Stimulated activated CD8-positive, alpha-beta memory T cell treated with anti-CD3 and anti-CD28 coated beads, Interleukin-7, amount 100 ng/mL, for 24 hours (primary cell): ENCODE data around the gene PLPPR1.

Source experiments
- DNase-seq: peaks from one replicate; pipeline ENCODE4 v3.0.0-alpha.2; 2020; ENCODE audit warnings: low read depth

PLPPR1 gene

GRCh38 chr9:101047848-101048397 is 19.4 kb downstream of the PLPPR1 start:
- DNase-seq, result no peak

GRCh38 chr9:101050650-101051049 is 22.1 kb downstream of the PLPPR1 start:
- DNase-seq, result no peak

GRCh38 chr9:101054657-101055056 is 26.1 kb downstream of the PLPPR1 start:
- DNase-seq, result no peak

- DNase-seq, result no peak
Measured at GRCh38 chr9:101055516-101055915, 27.0 kb downstream of the PLPPR1 start.

- DNase-seq, result no peak
Measured at GRCh38 chr9:101062686-101063085, 34.2 kb downstream of the PLPPR1 start.

GRCh38 chr9:101063192-101063591 is 34.7 kb downstream of the PLPPR1 start:
- no peak for DNase-seq

- no peak for DNase-seq
Measured at GRCh38 chr9:101064206-101064605, 35.7 kb downstream of the PLPPR1 start.

- DNase-seq, result no peak
Measured at GRCh38 chr9:101065930-101066329, 37.4 kb downstream of the PLPPR1 start.

- DNase-seq, result no peak
Measured at GRCh38 chr9:101068696-101069095, 40.2 kb downstream of the PLPPR1 start.

- no peak for DNase-seq
Measured at GRCh38 chr9:101072259-101072658, 43.7 kb downstream of the PLPPR1 start.

- no peak for DNase-seq
Measured at GRCh38 chr9:101073122-101073521, 44.6 kb downstream of the PLPPR1 start.

GRCh38 chr9:101081641-101082040 is 53.1 kb downstream of the PLPPR1 start:
- DNase-seq, result no peak

- no peak for DNase-seq
Measured at GRCh38 chr9:101083448-101084202, 55.1 kb downstream of the PLPPR1 start.

- DNase-seq, result no peak
Measured at GRCh38 chr9:101087426-101087825, 58.9 kb downstream of the PLPPR1 start.

GRCh38 chr9:101092922-101093321 is 64.4 kb downstream of the PLPPR1 start:
- DNase-seq, result no peak

GRCh38 chr9:101093620-101094019 is 65.1 kb downstream of the PLPPR1 start:
- DNase-seq, result no peak

- DNase-seq, result no peak
Measured at GRCh38 chr9:101094686-101095085, 66.2 kb downstream of the PLPPR1 start.

GRCh38 chr9:101097210-101097609 is 68.7 kb downstream of the PLPPR1 start:
- DNase-seq, result no peak

GRCh38 chr9:101098392-101098791 is 69.9 kb downstream of the PLPPR1 start:
- DNase-seq, result no peak

- DNase-seq, result no peak
Measured at GRCh38 chr9:101114317-101114716, 85.8 kb downstream of the PLPPR1 start.

- no peak for DNase-seq
Measured at GRCh38 chr9:101115102-101115501, 86.6 kb downstream of the PLPPR1 start.

GRCh38 chr9:101117161-101117560 is 88.6 kb downstream of the PLPPR1 start:
- DNase-seq, result no peak

GRCh38 chr9:101119206-101119819 is 90.8 kb downstream of the PLPPR1 start:
- no peak for DNase-seq
